Adrenal gland (tissue), 5 donors: Measurements from ENCODE around the gene MGARP.

Experiments used
- CTCF ChIP-seq, 6 experiments: fragments of 450-650 bp in 4 of 6; fragments of 200-600 bp in 2 of 6; sonication (generic) in 1 of 6; IDR thresholded peaks; 1 replicate in 5 of 6; 2 replicates in 1 of 6; pipeline versions ENCODE4 v1.5.1 to v1.8.0; 2016 to 2021; ENCODE audit warnings: antibody characterized with exemption in 6 of 6, mild to moderate bottlenecking in 2 of 6, moderate library complexity in 1 of 6
- POLR2A ChIP-seq, 2 donors: fragments of 450-650 bp; IDR thresholded peaks; one replicate each; pipeline ENCODE4 v1.6.1; 2017; ENCODE audit warnings: antibody characterized with exemption in 2 of 2, mild to moderate bottlenecking in 2 of 2, moderate library complexity in 1 of 2
- donor health status: DM: no; HTN: no; CAD: no.

- TF ChIP-seq POLR2A (IDR thresholded peaks at IDR 0.05) (no peak), CTCF (IDR thresholded peaks at IDR 0.05) (no peak)
These were observed 36.7 kb upstream of the MGARP start for GRCh38 chr4:139316733-139317132.
